ENCODE results near the gene TMEM161A.

Gene TMEM161A

GRCh38 chr19:19075126-19075525 lies 63.2 kb downstream of the TMEM161A start:
- H3K4me1 ChIP-seq (ENCODE audit: insufficient read depth, insufficient read length): no peaks in the 10 kb centered on the region
- peaks cover 3% of the 10 kb centered on the region for H3K36me3 ChIP-seq (ENCODE audit: insufficient read depth, insufficient read length, low read length)
- peaks cover 92% of the 10 kb centered on the region for H3K27me3 ChIP-seq (ENCODE audit: insufficient read depth, insufficient read length)
- H3K9ac ChIP-seq (ENCODE audit: insufficient read length, low read depth): no peak overlapping the region
- TF ChIP-seq SUZ12 (IDR thresholded peaks at IDR 0.05; ENCODE audit: extremely low read depth, insufficient read depth, insufficient read length) (no peak), ZNF274 (IDR thresholded peaks at IDR 0.05; ENCODE audit: low read depth, low read length) (no peak), YY1 (IDR thresholded peaks at IDR 0.05; ENCODE audit: insufficient read depth, insufficient read length) (no peak)
- no peak for DNase-seq (ENCODE audit: low read depth, low spot score)
- H3K4me3 ChIP-seq (ENCODE audit: insufficient read length, low read depth): no peak overlapping the region
- H3K9me3 ChIP-seq (ENCODE audit: insufficient read depth, low read length): no peaks in the 10 kb centered on the region

GRCh38 chr19:19074196-19074882 lies 63.9 kb downstream of the TMEM161A start:
- H3K9me3 ChIP-seq (ENCODE audit: insufficient read depth, low read length): no peaks in the 10 kb centered on the region
- no peaks in the 10 kb centered on the region for H3K4me1 ChIP-seq (ENCODE audit: insufficient read depth, insufficient read length)
- no peak overlapping the region for H3K4me3 ChIP-seq (ENCODE audit: insufficient read length, low read depth)
- no peak for DNase-seq (ENCODE audit: low read depth, low spot score)
- TF ChIP-seq ZNF274 (IDR thresholded peaks at IDR 0.05; ENCODE audit: low read depth, low read length) (no peak), YY1 (IDR thresholded peaks at IDR 0.05; ENCODE audit: insufficient read depth, insufficient read length) (no peak), SUZ12 (IDR thresholded peaks at IDR 0.05; ENCODE audit: extremely low read depth, insufficient read depth, insufficient read length) (no peak)
- peaks cover 3% of the 10 kb centered on the region for H3K36me3 ChIP-seq (ENCODE audit: insufficient read depth, insufficient read length, low read length)
- H3K9ac ChIP-seq (ENCODE audit: insufficient read length, low read depth): no peak overlapping the region
- peaks cover 89% of the 10 kb centered on the region for H3K27me3 ChIP-seq (ENCODE audit: insufficient read depth, insufficient read length)

DNA sequence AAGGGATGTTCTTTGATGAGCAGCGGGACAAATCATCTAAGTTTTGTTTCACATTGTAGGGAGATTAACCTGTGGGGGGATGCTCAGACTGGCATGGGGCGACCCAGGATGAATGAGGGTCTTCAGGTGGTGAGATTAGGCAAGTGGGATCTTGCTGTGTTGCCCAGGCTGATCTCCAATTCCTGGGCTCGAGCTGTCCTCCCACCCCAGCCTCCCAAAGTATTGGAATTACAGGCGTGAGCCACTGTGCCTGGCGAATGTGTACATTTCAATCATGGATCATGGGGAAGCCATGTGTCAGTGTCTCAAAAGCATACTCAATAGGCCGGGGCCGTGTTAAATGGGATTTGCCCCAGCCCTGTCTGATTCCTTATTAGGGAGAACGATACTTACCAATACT lies 66.4 kb downstream of the TMEM161A start:
- Histone ChIP-seq H3K9me3 (ENCODE audit: insufficient read depth, low read length) (no peaks in the 10 kb centered on the region), H3K9ac (ENCODE audit: insufficient read length, low read depth) (no peak overlapping the region), H3K4me3 (ENCODE audit: insufficient read length, low read depth) (no peak overlapping the region), H3K36me3 (ENCODE audit: insufficient read depth, insufficient read length, low read length) (peaks cover 3% of the 10 kb centered on the region), H3K27me3 (ENCODE audit: insufficient read depth, insufficient read length) (peaks cover 85% of the 10 kb centered on the region), H3K4me1 (ENCODE audit: insufficient read depth, insufficient read length) (no peaks in the 10 kb centered on the region)
- TF ChIP-seq SUZ12 (IDR thresholded peaks at IDR 0.05; ENCODE audit: extremely low read depth, insufficient read depth, insufficient read length): no peak
- TF ChIP-seq ZNF274 (IDR thresholded peaks at IDR 0.05; ENCODE audit: low read depth, low read length): no peak
- TF ChIP-seq YY1 (IDR thresholded peaks at IDR 0.05; ENCODE audit: insufficient read depth, insufficient read length): no peak
- DNase-seq (ENCODE audit: low read depth, low spot score): no peak

Data from NT2/D1 (cell line).